Measurements from ENCODE around the gene MEGF10. TPM values are rescaled to one million over a fixed set of nuclear protein-coding genes. Genes with fewer than 3 reads are reported as not detected.

Gene MEGF10
- polyA plus RNA-seq, 1 donor, result 43.0 TPM

GRCh38 chr5:127434588-127434987 lies 144.0 kb downstream of the MEGF10 start:
- DNase-seq (ENCODE audit: low read depth), result no peak

GRCh38 chr5:127435821-127436220 lies 145.2 kb downstream of the MEGF10 start:
- no peak for DNase-seq (ENCODE audit: low read depth)

- no peak for DNase-seq (ENCODE audit: low read depth)
These were observed 149.0 kb downstream of the MEGF10 start for GRCh38 chr5:127439644-127440043.

- no peak for DNase-seq (ENCODE audit: low read depth)
These were observed 150.2 kb downstream of the MEGF10 start for GRCh38 chr5:127440831-127441230.

GRCh38 chr5:127441799-127442484 lies 151.3 kb downstream of the MEGF10 start:
- DNase-seq (ENCODE audit: low read depth), result no peak

GRCh38 chr5:127444171-127444570 lies 153.6 kb downstream of the MEGF10 start:
- DNase-seq (ENCODE audit: low read depth), result no peak

- DNase-seq (ENCODE audit: low read depth), result no peak
These were observed 154.7 kb downstream of the MEGF10 start for GRCh38 chr5:127445328-127445727.

- DNase-seq (ENCODE audit: low read depth), result no peak
These were observed 156.0 kb downstream of the MEGF10 start for GRCh38 chr5:127446626-127447025.

- no peak for DNase-seq (ENCODE audit: low read depth)
These were observed 157.2 kb downstream of the MEGF10 start for GRCh38 chr5:127447827-127448226.

- DNase-seq (ENCODE audit: low read depth), result no peak
These were observed 159.4 kb downstream of the MEGF10 start for GRCh38 chr5:127450046-127450445.

GRCh38 chr5:127451096-127451495 lies 160.5 kb downstream of the MEGF10 start:
- DNase-seq (ENCODE audit: low read depth), result no peak

- no peak for DNase-seq (ENCODE audit: low read depth)
These were observed 162.0 kb downstream of the MEGF10 start for GRCh38 chr5:127452626-127453025.

GRCh38 chr5:127471211-127471610 lies 180.6 kb downstream of the MEGF10 start:
- no peak for DNase-seq (ENCODE audit: low read depth)

- DNase-seq (ENCODE audit: low read depth), result no peak
These were observed 182.1 kb downstream of the MEGF10 start for GRCh38 chr5:127472700-127473099.

GRCh38 chr5:127486471-127486870 lies 195.9 kb downstream of the MEGF10 start:
- DNase-seq (ENCODE audit: low read depth), result no peak

GRCh38 chr5:127492854-127493738 lies 202.5 kb downstream of the MEGF10 start:
- DNase-seq (ENCODE audit: low read depth), result peak; percentile 36

GRCh38 chr5:127498548-127498947 lies 208.0 kb downstream of the MEGF10 start:
- DNase-seq (ENCODE audit: low read depth), result no peak

- DNase-seq (ENCODE audit: low read depth), result no peak
These were observed 215.3 kb downstream of the MEGF10 start for GRCh38 chr5:127505905-127506304.

GRCh38 chr5:127506616-127507015 lies 216.0 kb downstream of the MEGF10 start:
- DNase-seq (ENCODE audit: low read depth), result no peak

- DNase-seq (ENCODE audit: low read depth), result no peak
These were observed 218.2 kb downstream of the MEGF10 start for GRCh38 chr5:127508644-127509373.

Data from forelimb muscle (tissue), 1 donor.